Iris pigment epithelial cell (primary cell): Measurements from ENCODE around the gene KRTAP23-1.

Experiments used
- DNase-seq: peaks from one replicate; pipeline ENCODE4 v3.0.0-alpha.2; 2011; ENCODE audit warnings: low read depth

Gene KRTAP23-1, protein sequence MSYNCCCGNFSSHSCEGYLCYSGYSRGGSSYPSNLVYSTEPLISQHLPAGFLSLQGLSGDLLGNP

GRCh38 chr21:30348506-30348905 is at the start of gene KRTAP23-1:
Gene KRTAP23-1 (minus strand): TSS chr21:30348606. CDS start chr21:30348606, 0 bp downstream.
- DNase-seq = no peak

DNA sequence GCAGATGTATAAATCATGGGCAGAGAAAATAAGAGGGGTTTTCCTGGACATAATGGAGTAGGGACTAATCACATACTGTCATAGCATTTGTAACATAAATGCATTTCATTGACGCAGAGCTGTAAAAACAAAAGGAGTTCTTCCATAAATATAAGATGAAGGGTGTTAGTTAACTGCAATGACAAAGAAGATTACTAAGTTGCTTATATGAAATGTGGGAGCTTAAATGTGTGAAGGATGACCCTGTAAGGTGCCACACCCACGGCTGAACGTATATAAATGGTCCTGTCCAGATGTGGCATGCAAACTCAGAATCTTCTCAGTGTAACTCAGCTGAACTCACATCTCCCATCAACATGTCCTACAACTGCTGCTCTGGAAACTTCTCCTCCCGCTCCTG is 47.3 kb upstream of the KRTAP23-1 start, which contains the start of gene KRTAP13-1:
KRTAP13-1 (plus strand) TSS at position 301 of the 400 bp plus-strand sequence; CDS start at position 357, 56 bp downstream.
- no peak for DNase-seq

DNA sequence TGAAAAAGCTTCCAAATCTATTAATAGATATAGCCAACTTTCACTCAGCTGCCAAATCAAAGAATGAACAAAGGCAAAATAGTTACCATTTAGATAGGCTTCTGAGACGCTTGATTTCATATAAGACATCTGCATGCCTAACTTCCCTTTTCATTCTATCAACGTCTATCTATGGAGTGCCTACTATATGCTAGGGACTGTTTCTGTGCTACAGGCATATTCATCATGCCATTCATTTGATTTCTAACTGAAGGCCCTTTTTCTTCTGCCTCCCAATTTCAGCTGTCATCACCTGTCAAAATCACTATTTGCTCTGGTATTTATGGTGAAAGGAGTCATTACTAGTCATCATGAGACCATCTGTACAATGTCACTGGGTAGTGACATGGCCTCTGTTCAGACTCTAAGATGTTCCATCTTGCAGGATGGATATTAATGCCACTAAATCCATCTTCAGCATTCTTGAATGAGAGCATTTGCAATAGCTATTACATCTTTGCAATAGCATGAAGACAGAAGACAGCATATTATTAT is 43.2 kb upstream of the KRTAP23-1 start:
- DNase-seq = no peak

DNA sequence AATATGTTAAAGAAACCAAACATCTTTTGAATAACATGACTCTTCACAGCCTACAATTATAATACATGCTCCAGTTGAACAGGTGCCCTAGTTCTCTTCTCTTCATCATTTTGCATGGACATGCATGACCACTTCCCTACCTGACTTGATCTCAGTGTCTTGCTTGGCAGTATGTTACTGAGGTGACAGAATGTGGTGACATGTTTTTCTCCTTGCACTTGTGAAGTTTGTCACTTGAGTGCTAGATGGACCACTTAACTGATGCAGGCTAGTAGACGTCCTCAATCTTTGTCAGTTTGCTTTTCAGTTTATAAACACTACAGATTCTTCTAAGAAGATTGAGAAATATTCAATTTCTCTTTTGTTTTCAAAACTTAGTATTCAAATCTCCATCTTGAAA is 33.8 kb upstream of the KRTAP23-1 start:
- no peak for DNase-seq

DNA sequence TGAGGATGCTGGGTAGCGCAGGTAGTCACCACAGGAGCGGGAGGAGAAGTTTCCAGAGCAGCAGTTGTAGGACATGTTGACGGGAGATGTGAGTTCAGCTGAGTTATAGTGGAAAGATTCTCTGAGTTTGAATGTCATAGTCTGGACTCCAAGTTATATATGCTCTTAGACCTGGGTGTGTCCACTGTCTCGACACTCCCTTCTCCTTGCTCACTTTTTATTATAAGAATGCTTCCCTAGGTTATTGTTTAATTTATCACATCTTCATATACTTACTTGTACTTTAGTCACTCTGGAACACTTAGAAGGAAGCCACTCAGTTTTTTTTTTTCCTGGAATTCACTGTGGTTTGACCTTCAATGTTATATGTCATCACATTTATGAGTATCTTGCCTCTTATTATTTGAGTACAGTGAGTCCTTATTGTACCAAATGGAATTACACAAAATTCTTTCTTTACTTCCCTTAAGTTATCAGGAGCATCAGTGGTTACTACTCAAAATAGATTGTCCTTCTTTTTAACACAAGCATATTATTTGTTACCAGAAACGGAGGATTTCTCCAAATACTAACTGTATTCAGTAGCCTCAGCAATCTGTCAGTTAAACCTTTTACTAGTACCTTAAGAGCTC is 23.8 kb upstream of the KRTAP23-1 start, which contains the start of gene KRTAP13-2:
KRTAP13-2 (minus strand) TSS at position 133 of the 632 bp plus-strand sequence; CDS start at position 75, 58 bp downstream.
- no peak for DNase-seq

DNA sequence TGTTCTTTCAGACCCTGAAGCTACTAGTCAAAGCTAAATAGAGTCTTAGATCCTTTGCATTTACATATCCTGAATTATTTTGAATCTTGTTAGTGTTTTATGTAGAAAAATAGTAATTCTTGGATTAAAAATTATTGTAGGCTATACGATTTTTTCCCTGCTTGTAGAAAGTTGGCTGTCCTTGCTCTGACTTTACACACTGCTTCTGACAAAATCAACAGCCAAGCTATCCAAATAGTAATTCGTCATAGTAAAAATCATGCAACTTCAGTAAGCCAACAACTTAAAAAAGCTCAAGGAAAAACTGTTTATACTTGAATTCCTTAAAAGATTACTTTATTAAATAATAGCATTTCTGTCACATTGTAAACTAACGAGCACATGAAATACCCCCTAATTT is 7.5 kb upstream of the KRTAP23-1 start:
- DNase-seq = no peak

DNA sequence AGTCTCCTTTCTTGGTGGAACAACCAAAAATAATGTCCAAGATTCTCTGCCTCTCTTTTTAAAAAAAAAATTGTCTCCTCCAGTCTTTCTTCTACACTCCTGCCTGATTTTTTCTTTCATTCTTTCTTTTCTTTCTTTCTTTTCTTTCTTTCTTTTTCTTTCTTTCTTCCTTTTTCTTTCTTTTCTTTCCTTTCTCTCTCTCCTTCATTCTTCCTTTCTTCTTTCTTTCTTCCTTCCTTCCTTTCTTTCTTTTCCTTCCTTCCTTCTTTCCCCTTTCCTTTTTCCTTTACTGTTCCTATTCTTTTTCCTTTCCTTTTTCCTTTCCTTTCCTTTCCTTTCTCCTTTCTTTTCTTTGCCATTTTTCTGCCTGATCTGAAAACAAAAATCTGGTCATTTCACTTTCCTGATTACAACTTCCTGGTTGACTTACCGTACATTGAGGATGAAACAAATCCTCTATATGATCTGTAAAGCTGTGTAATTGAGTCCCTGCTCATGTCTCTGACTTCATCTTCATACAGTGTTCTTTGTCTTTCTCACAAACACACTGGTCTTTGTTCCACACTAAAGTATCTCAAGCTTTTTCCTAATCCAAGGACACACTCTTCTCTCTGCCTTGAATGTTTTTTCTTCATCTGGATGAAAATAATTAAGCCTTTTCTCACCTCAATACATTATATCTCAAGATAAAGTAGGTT is 6.1 kb upstream of the KRTAP23-1 start:
- DNase-seq = no peak

DNA sequence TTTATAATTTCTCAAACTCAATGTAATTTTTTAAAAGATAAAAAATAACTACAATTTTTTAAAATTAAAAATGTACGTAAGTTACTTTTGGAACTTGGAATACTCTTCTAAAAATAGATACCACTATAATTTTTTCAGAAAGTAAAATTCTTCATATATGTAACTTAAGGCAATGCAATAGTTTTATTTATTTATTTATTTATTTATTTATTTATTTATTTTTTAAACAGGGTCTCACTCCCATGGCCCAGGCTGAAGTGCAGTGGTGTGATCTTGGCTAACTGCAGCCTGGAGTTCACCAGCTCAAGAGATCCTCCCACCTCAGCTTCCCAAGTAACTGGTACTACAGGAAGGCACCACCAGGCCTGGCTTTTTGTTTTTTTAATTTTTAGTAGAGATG is 3.1 kb upstream of the KRTAP23-1 start:
- DNase-seq = no peak

- peak; percentile 5 for DNase-seq
These were observed 1.2 kb upstream of the KRTAP23-1 start for GRCh38 chr21:30349572-30349971.

DNA sequence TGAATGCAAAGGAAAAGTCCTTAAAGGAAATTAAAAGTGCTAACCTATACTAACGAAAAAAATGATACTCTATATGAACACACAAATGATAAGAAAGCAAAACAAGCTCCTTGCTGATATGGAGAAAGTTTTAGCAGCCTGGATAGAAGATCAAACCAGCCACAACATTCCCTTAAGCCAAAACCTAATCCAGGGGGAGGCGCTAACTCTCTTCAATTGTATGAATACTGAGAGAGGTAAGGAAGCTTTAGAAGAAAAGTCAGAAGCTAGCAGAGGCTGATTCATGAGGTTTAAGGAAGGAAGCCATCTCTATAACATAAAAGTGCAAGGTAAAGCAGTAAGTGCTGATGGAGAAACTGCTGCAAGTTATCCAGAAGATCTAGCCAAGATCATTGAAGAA is 3.4 kb downstream of the KRTAP23-1 start:
- no peak for DNase-seq

DNA sequence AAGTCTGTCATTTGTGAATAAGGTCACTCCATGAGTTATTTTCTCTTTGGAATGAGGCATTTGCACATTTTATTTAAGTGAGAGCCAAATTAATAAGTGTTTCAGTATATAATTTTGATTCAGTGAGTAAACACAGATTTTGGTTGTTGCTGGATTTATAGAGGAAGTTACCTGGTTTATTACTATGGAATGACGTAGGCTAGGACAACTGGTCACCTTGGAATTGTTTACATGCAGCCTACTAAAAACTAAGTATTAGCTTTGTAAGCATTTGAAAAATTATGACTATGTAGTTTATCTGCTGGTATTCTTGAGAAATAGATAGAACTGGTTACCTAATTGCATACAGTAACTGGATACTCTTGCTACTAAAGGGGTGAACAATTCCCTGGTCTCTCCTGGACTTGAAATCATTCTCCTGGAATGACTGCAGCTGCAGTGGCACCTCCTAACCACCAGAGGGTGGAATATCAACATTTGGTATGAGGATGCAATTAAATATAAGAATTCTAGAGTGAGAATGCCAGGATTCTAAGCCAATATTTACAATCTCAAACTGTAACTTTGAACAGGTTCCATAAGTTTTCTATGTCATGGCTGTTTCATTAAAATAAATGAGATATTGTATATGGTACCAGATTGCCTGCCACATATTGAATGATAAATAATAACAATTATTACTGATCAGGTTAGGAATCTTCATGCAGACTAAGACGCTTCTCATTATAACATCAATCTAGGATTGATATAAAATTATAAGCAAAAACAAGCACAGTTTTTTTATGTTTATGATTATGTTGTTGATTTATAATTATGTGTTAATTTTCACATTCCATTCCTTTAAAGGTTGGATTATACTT is 7.5 kb downstream of the KRTAP23-1 start:
- peak; percentile 55 for DNase-seq

DNA sequence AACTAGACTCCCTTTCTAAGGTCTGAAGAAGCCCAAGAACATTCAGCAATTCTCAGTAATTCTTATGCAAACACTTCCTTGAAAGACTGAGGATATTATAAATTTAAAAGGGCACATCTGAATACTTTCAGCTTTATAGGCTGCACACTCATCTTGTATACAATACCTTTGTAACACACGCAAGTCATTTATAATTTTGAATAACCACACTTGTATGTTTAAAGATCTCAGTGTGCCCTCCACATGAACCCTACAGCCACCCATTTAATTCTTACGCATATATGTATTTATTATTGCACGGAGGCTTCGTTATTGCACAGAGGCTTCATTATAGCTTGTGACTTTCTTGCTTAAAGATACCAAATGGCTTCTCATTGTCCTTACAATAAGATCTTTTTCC is 9.7 kb downstream of the KRTAP23-1 start:
- no peak for DNase-seq

DNA sequence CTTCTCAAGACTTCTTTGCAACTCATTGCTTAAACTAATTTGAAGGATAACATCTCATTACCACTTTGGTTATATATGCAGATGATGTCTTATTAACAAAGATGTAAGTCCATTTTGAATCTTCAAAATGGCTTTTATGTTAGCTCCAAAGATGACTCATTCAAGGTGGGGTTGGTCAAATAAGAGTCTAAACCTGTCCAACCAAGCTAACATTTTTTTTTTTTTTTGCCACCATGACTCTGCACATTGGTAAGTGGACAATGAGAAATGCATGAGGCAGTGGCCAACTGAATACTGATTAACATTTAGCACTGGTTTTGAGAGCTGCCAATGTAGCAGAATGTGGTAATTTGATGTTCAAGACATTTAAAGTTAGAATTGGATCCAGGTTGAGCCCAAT is 10.6 kb downstream of the KRTAP23-1 start:
- DNase-seq = no peak

- no peak for DNase-seq
These were observed 11.1 kb downstream of the KRTAP23-1 start, which contains the start of gene KRTAP27-1 for GRCh38 chr21:30337276-30337744. Gene KRTAP27-1 (minus strand): TSS chr21:30337694. CDS start chr21:30337668, 26 bp downstream.

GRCh38 chr21:30336596-30336995 is 11.8 kb downstream of the KRTAP23-1 start:
- peak; percentile 67 for DNase-seq

GRCh38 chr21:30333736-30334135 is 14.7 kb downstream of the KRTAP23-1 start:
- no peak for DNase-seq

DNA sequence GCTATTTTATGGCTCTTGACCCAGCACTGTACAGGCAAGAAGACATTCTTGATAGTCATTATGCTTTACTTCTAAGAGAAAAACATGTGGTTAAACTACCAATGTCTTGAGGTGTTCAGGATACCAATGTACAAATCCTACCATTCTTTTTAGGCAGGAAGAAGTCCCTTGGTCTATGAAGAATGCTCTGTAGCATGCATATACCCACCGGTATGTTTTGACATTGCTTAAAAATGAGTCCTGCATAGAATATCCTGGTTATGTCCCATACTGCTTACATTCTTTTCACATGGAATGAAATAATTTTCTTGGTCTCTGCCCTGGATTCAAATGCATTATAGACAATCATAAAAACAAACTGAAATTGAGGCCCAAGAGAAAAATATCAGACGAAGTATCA is 15.7 kb downstream of the KRTAP23-1 start:
- DNase-seq = no peak

- DNase-seq = peak; percentile 23
These were observed 19.1 kb downstream of the KRTAP23-1 start for GRCh38 chr21:30329203-30329875.

- no peak for DNase-seq
These were observed 22.0 kb downstream of the KRTAP23-1 start for GRCh38 chr21:30326390-30326789.

GRCh38 chr21:30320215-30320614 is 28.2 kb downstream of the KRTAP23-1 start, which contains the start of gene KRTAP26-1:
Gene KRTAP26-1 (minus strand): TSS chr21:30320315. CDS start chr21:30320035, 280 bp downstream.
- no peak for DNase-seq

DNA sequence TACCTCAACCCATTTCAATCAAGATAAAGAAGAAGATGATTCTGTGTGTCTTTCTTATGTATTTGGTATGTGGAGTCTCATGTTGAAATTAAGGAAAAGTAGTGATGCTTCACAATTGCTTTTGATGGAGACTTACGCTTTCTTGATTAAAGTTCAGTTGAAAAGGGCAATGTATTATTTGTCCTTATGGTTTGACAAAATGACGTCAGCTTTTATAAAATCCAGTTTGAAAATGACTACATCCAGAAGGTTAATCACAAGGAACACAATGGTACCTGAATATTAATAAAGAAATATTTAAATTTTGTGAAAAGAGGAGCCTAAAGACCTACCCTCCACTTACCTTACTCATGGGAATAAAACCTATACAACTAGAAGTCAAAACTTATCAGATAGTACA is 32.7 kb downstream of the KRTAP23-1 start:
- DNase-seq = no peak
